ENCODE data around the gene SORCS3. TPM values are rescaled to one million over a fixed set of nuclear protein-coding genes. Genes with fewer than 3 reads are reported as not detected.
A peak's percentile ranks its signal among the peaks of the same experiment; 100 is the strongest.

SORCS3 gene
- total RNA-seq, 1 experiment from 2014 or later: 0.04 TPM

- no peak overlapping the region for H2BK20ac ChIP-seq (ENCODE audit: low read depth, low read length, poor library complexity, severe bottlenecking)
- H3K56ac ChIP-seq (ENCODE audit: insufficient read length, low read depth, low read length): no peak overlapping the region
- no peak overlapping the region for H4K8ac ChIP-seq (replicated peaks; ENCODE audit: insufficient read length, low read depth, low read length)
- no peak overlapping the region for H4K91ac ChIP-seq (ENCODE audit: insufficient read length, low read depth, low read length)
- H4K20me1 ChIP-seq (ENCODE audit: control insufficient read depth, insufficient read depth, insufficient read length): no peaks in the 10 kb centered on the region
- no peak overlapping the region for H3K4me2 ChIP-seq (ENCODE audit: insufficient read depth, insufficient read length, low read length)
- Mint-ChIP-seq H3K36me3 (ENCODE audit: insufficient read depth in 1 of 3, low read depth in 3 of 3) (no peaks in the 10 kb centered on the region), H3K27me3 (ENCODE audit: low read depth) (no peaks in the 10 kb centered on the region), H3K9me3 (no peaks in the 10 kb centered on the region), H3K27ac (peak overlapping the region in 1 of 3 experiments; percentile 33; a peak in 1 of 7 replicates), H3K4me3 (no peak overlapping the region), H3K4me1 (no peaks in the 10 kb centered on the region; a peak in 1 of 4 replicates)
- no peak overlapping the region for H3T11ph ChIP-seq (ENCODE audit: low read length)
- H2BK5ac ChIP-seq (ENCODE audit: insufficient read length, low read length): no peak overlapping the region
- H3K27me3 ChIP-seq (ENCODE audit: insufficient read depth, low read length): no peaks in the 10 kb centered on the region
- H2BK12ac ChIP-seq (ENCODE audit: insufficient read length, low read depth, low read length): no peak overlapping the region
- no peaks in the 10 kb centered on the region for H3K23me2 ChIP-seq (ENCODE audit: insufficient read length, low read depth, low read length, poor library complexity, severe bottlenecking)
- H3K23ac ChIP-seq (ENCODE audit: insufficient read length, low read depth, low read length): no peak overlapping the region
- no peak overlapping the region for H3K27ac ChIP-seq (ENCODE audit: insufficient read length, low read depth, low read length)
- WGBS (ENCODE audit: extremely low coverage, insufficient read length, low lambda C conversion rate): no CpG with 5 or more reads among the region's 5 CpGs
- H3K14ac ChIP-seq (ENCODE audit: insufficient read depth, low read length): no peak overlapping the region
- DNase-seq: no peak
- H4K5ac ChIP-seq (ENCODE audit: insufficient read length, low read depth, low read length): no peak overlapping the region
- no peak overlapping the region for H3K4ac ChIP-seq (ENCODE audit: low read depth, low read length)
- no peak overlapping the region for H2BK120ac ChIP-seq (ENCODE audit: low read depth, low read length, poor library complexity, severe bottlenecking)
- H3K79me1 ChIP-seq (ENCODE audit: insufficient read depth, low read depth, low read length, poor library complexity, severe bottlenecking): no peaks in the 10 kb centered on the region
- TF ChIP-seq, protein P1, sequence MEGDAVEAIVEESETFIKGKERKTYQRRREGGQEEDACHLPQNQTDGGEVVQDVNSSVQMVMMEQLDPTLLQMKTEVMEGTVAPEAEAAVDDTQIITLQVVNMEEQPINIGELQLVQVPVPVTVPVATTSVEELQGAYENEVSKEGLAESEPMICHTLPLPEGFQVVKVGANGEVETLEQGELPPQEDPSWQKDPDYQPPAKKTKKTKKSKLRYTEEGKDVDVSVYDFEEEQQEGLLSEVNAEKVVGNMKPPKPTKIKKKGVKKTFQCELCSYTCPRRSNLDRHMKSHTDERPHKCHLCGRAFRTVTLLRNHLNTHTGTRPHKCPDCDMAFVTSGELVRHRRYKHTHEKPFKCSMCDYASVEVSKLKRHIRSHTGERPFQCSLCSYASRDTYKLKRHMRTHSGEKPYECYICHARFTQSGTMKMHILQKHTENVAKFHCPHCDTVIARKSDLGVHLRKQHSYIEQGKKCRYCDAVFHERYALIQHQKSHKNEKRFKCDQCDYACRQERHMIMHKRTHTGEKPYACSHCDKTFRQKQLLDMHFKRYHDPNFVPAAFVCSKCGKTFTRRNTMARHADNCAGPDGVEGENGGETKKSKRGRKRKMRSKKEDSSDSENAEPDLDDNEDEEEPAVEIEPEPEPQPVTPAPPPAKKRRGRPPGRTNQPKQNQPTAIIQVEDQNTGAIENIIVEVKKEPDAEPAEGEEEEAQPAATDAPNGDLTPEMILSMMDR (conservative IDR thresholded peaks at IDR 0.05): no peak
- no peak overlapping the region for H3K18ac ChIP-seq (ENCODE audit: insufficient read length, low read depth, low read length)
- H3K4me1 ChIP-seq (ENCODE audit: insufficient read depth, low read length): no peaks in the 10 kb centered on the region
- H2AK5ac ChIP-seq (ENCODE audit: insufficient read length, low read length): no peak overlapping the region
- no peaks in the 10 kb centered on the region for H3K79me2 ChIP-seq (ENCODE audit: insufficient read depth, low read length)
- no peak overlapping the region for H2BK15ac ChIP-seq (ENCODE audit: low read depth, low read length)
- no peak overlapping the region for H3K9ac ChIP-seq (ENCODE audit: extremely low read depth, insufficient read length, low read length)
- H2AFZ ChIP-seq (ENCODE audit: low read length): no peak overlapping the region
- no peaks in the 10 kb centered on the region for H3K9me3 ChIP-seq (ENCODE audit: control insufficient read depth, low read depth, low read length)
Measured at GRCh38 chr10:105071980-105072379, 430.9 kb downstream of the SORCS3 start.

All from H9 (cell line).